ENCODE results near the gene ELAVL1. TPM values are rescaled to one million over a fixed set of nuclear protein-coding genes. Genes with fewer than 3 reads are reported as not detected.

ELAVL1 gene
- total and polyA plus RNA-seq, 2 of the 13 experiments (the other 11 are each of a cell fraction or from before 2014, with no cell fraction given) = 27.9 to 38.4 TPM

- no peak for TF ChIP-seq AFF4 (CRISPR knock-in tag; IDR thresholded peaks at IDR 0.05)
- TF ChIP-seq NFE2L2 (IDR thresholded peaks at IDR 0.05; ENCODE audit: low read length) = no peak
- TF ChIP-seq GRHL1 (CRISPR knock-in tag; conservative IDR thresholded peaks at IDR 0.05) = no peak
- TF ChIP-seq ZNF382 (CRISPR knock-in tag; IDR thresholded peaks at IDR 0.05; ENCODE audit: borderline replicate concordance) = no peak
- TF ChIP-seq ARNT2 (CRISPR knock-in tag; IDR thresholded peaks at IDR 0.05; ENCODE audit: low read depth) = peak; percentile 85
- TF ChIP-seq ADNP (CRISPR knock-in tag; IDR thresholded peaks at IDR 0.05) = no peak
- 0 out of 2 replicates have a peak, but pooled peaks have one; percentile 18 for TF ChIP-seq HNF4A (CRISPR knock-in tag; IDR thresholded peaks at IDR 0.05)
- TF ChIP-seq KAT8 (CRISPR knock-in tag; IDR thresholded peaks at IDR 0.05) = no peak
- TF ChIP-seq ZNF543 (CRISPR knock-in tag; IDR thresholded peaks at IDR 0.05) = no peak
- TF ChIP-seq NFKBIZ (CRISPR knock-in tag; IDR thresholded peaks at IDR 0.05) = no peak
- no peak for TF ChIP-seq ZNF430 (CRISPR knock-in tag; IDR thresholded peaks at IDR 0.05)
- peak; percentile 83; the same call in 1 of the 2 replicates for TF ChIP-seq TFDP1 (CRISPR knock-in tag; IDR thresholded peaks at IDR 0.05; ENCODE audit: borderline replicate concordance)
- no peak; the same call in 1 of the 2 replicates for TF ChIP-seq ZNF891 (CRISPR knock-in tag; IDR thresholded peaks at IDR 0.05)
- TF ChIP-seq GLMP (CRISPR knock-in tag; IDR thresholded peaks at IDR 0.05; ENCODE audit: borderline replicate concordance) = no peak
- no peak for TF ChIP-seq SRSF9 (IDR thresholded peaks at IDR 0.05; ENCODE audit: borderline replicate concordance, insufficient read depth, low read depth, low read length, poor library complexity, severe bottlenecking)
- no peak for TF ChIP-seq PPARG (CRISPR knock-in tag; conservative IDR thresholded peaks at IDR 0.05)
- TF ChIP-seq ZNF788 (CRISPR knock-in tag; IDR thresholded peaks at IDR 0.05; ENCODE audit: borderline replicate concordance) = peak; percentile 15; the same call in 1 of the 2 replicates
- TF ChIP-seq HNRNPH1 (optimal IDR thresholded peaks at IDR 0.05; ENCODE audit: low read depth, low read length) = no peak
- no peak for TF ChIP-seq KMT2B (CRISPR knock-in tag; IDR thresholded peaks at IDR 0.05)
- TF ChIP-seq KDM2A (CRISPR knock-in tag; IDR thresholded peaks at IDR 0.05; ENCODE audit: borderline replicate concordance, low read depth) = peak; percentile 92
- TF ChIP-seq HDAC2 (CRISPR knock-in tag; IDR thresholded peaks at IDR 0.05) = no peak
- no peak for TF ChIP-seq TOE1 (CRISPR knock-in tag; IDR thresholded peaks at IDR 0.05)
Measured at GRCh38 chr19:7916103-7916954, 89.1 kb downstream of the ELAVL1 start (continued).
